Measurements from ENCODE around the gene SYNDIG1L.

Gene SYNDIG1L

GRCh38 chr14:74380172-74380571 lies 45.8 kb downstream of the SYNDIG1L start:
- H3K27ac ChIP-seq (replicated peaks) = no peak overlapping the region
- no peaks in the 10 kb centered on the region for H3K27me3 ChIP-seq (ENCODE audit: insufficient read depth, poor library complexity, severe bottlenecking)
- TF ChIP-seq, protein P1, sequence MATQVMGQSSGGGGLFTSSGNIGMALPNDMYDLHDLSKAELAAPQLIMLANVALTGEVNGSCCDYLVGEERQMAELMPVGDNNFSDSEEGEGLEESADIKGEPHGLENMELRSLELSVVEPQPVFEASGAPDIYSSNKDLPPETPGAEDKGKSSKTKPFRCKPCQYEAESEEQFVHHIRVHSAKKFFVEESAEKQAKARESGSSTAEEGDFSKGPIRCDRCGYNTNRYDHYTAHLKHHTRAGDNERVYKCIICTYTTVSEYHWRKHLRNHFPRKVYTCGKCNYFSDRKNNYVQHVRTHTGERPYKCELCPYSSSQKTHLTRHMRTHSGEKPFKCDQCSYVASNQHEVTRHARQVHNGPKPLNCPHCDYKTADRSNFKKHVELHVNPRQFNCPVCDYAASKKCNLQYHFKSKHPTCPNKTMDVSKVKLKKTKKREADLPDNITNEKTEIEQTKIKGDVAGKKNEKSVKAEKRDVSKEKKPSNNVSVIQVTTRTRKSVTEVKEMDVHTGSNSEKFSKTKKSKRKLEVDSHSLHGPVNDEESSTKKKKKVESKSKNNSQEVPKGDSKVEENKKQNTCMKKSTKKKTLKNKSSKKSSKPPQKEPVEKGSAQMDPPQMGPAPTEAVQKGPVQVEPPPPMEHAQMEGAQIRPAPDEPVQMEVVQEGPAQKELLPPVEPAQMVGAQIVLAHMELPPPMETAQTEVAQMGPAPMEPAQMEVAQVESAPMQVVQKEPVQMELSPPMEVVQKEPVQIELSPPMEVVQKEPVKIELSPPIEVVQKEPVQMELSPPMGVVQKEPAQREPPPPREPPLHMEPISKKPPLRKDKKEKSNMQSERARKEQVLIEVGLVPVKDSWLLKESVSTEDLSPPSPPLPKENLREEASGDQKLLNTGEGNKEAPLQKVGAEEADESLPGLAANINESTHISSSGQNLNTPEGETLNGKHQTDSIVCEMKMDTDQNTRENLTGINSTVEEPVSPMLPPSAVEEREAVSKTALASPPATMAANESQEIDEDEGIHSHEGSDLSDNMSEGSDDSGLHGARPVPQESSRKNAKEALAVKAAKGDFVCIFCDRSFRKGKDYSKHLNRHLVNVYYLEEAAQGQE (IDR thresholded peaks at IDR 0.05; ENCODE audit: insufficient replicate concordance, low read depth) = no peak
- TF ChIP-seq GABPA (IDR thresholded peaks at IDR 0.05; ENCODE audit: low read depth) (no peak), POLR2AphosphoS5 (IDR thresholded peaks at IDR 0.05; ENCODE audit: low read depth) (no peak), SPI1 (IDR thresholded peaks at IDR 0.05; ENCODE audit: borderline replicate concordance, low read depth) (no peak)
- TF ChIP-seq, protein P2, sequence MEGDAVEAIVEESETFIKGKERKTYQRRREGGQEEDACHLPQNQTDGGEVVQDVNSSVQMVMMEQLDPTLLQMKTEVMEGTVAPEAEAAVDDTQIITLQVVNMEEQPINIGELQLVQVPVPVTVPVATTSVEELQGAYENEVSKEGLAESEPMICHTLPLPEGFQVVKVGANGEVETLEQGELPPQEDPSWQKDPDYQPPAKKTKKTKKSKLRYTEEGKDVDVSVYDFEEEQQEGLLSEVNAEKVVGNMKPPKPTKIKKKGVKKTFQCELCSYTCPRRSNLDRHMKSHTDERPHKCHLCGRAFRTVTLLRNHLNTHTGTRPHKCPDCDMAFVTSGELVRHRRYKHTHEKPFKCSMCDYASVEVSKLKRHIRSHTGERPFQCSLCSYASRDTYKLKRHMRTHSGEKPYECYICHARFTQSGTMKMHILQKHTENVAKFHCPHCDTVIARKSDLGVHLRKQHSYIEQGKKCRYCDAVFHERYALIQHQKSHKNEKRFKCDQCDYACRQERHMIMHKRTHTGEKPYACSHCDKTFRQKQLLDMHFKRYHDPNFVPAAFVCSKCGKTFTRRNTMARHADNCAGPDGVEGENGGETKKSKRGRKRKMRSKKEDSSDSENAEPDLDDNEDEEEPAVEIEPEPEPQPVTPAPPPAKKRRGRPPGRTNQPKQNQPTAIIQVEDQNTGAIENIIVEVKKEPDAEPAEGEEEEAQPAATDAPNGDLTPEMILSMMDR (IDR thresholded peaks at IDR 0.05; ENCODE audit: insufficient read depth, low read length) = no peak
- no peak overlapping the region for H3K4me3 ChIP-seq (replicated peaks; ENCODE audit: insufficient read depth, low read length)
- DNase-seq (ENCODE audit: low read depth in 1 of 2, low spot score in 1 of 2) = no peak

DNA sequence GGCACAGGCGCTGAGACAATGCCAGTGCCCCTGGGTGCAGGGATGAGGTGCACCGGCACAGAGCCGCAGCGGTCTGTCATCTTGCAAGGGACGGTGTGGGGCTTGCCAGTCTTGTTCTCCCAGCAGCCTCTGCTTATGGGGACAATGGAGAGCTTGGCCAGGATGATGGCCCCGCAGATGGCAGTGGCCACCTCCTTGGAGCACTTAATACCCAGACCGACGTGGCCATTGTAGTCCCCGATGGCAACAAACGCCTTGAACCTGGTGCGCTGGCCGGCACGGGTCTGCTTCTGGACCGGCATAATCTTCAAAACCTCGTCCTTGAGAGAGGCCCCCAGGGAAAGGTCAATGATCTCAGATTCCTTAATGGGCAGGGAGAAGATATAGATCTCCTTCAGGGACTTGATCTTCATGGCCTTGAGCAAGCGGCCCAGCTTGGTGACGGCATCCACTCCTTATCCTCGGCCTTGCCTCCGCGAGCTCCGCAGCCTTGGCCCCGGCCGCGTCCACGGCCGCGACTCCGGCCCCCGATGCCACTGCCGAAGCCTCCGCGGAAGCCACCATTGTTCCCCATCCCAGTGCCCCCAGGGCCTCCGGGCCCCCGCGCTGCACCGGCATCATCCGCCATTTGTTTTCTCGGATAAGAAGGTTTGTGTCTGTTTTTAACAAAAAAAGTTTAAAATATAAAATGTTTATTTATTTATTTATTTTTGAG lies 47.9 kb downstream of the SYNDIG1L start:
- no peak overlapping the region for H3K27ac ChIP-seq (replicated peaks)
- no peaks in the 10 kb centered on the region for H3K27me3 ChIP-seq (ENCODE audit: insufficient read depth, poor library complexity, severe bottlenecking)
- no peak for DNase-seq (ENCODE audit: low read depth in 1 of 2, low spot score in 1 of 2)
- TF ChIP-seq, protein P2 (IDR thresholded peaks at IDR 0.05; ENCODE audit: insufficient read depth, low read length) = no peak
- TF ChIP-seq GABPA (IDR thresholded peaks at IDR 0.05; ENCODE audit: low read depth) (no peak), POLR2AphosphoS5 (IDR thresholded peaks at IDR 0.05; ENCODE audit: low read depth) (no peak), SPI1 (IDR thresholded peaks at IDR 0.05; ENCODE audit: borderline replicate concordance, low read depth) (no peak)
- TF ChIP-seq, protein P1 (IDR thresholded peaks at IDR 0.05; ENCODE audit: insufficient replicate concordance, low read depth) = no peak
- H3K4me3 ChIP-seq (replicated peaks; ENCODE audit: insufficient read depth, low read length) = no peak overlapping the region

DNA sequence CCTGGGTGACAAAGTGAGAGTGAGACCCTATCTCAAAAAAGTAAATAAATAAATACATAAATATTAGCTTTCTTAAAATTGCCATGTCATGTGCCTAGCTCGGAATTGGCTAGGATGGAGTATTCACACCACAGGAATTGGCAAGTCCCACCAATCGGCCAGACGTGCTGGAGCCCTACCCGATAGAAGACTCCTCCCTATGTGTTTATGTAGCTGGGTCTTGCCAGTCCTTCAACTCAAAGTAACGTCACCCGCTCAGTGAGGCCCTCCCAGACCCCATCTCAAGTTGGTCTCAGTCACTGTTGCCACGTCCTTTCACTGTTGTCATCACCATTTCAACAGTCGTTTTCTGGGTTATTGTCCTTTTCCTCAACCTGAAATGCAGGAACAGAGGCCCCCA lies 57.6 kb downstream of the SYNDIG1L start:
- TF ChIP-seq, protein P1 (IDR thresholded peaks at IDR 0.05; ENCODE audit: insufficient replicate concordance, low read depth) = no peak
- TF ChIP-seq POLR2AphosphoS5 (IDR thresholded peaks at IDR 0.05; ENCODE audit: low read depth) = no peak
- TF ChIP-seq GABPA (IDR thresholded peaks at IDR 0.05; ENCODE audit: low read depth) = no peak
- TF ChIP-seq, protein P2 (IDR thresholded peaks at IDR 0.05; ENCODE audit: insufficient read depth, low read length) = no peak
- no peak for TF ChIP-seq SPI1 (IDR thresholded peaks at IDR 0.05; ENCODE audit: borderline replicate concordance, low read depth)
- no peak for DNase-seq (ENCODE audit: low read depth in 1 of 2, low spot score in 1 of 2)

More for the DNA sequence above, 57.6 kb downstream of the SYNDIG1L start:
- no peak overlapping the region for H3K27ac ChIP-seq (replicated peaks)
- no peaks in the 10 kb centered on the region for H3K27me3 ChIP-seq (ENCODE audit: insufficient read depth, poor library complexity, severe bottlenecking)
- H3K4me3 ChIP-seq (replicated peaks; ENCODE audit: insufficient read depth, low read length) = no peak overlapping the region

All from HL-60 (cell line).